HepG2 (cell line): ENCODE measurements around the gene TPI1. TPM values are rescaled to one million over a fixed set of nuclear protein-coding genes. Genes with fewer than 3 reads are reported as not detected.

Source experiments
- ASH2L ChIP-seq: fragments of 300-600, 200-600 bp; sonication (generic); IDR thresholded peaks from 2 replicates; pipeline ENCODE4 v1.7.0; 2017; ENCODE audit warnings: low read depth, mild to moderate bottlenecking, moderate library complexity, mixed read lengths, low read length; ENCODE audit not compliant: insufficient read length
- BORCS8-MEF2B ChIP-seq: sonication (generic); formaldehyde crosslinking; IDR thresholded peaks from 2 replicates; pipeline ENCODE4 v1.8.0; 2022; ENCODE audit warnings: mild to moderate bottlenecking, missing genetic modification reagents
- FOSL2 ChIP-seq: sonication (generic); formaldehyde crosslinking; IDR thresholded peaks from 2 replicates; pipeline ENCODE4 v1.4.0; 2020; ENCODE audit warnings: missing genetic modification reagents
- HOXA7 ChIP-seq: sonication (generic); formaldehyde crosslinking; IDR thresholded peaks from 2 replicates; pipeline ENCODE4 v1.8.1; 2022; ENCODE audit warnings: mild to moderate bottlenecking, missing genetic modification reagents, moderate library complexity
- NFE2L2 ChIP-seq: fragments of 150-350 bp; IDR thresholded peaks from 2 replicates; pipeline ENCODE4 v1.6.1; 2014; ENCODE audit warnings: low read length
- POLR2AphosphoS2 ChIP-seq: IDR thresholded peaks from 2 replicates; pipeline ENCODE4 v1.6.1; 2011; ENCODE audit warnings: low read depth, low read length, improper control_type of control experiment
- POLR2G ChIP-seq: fragments of 200-400 bp; formaldehyde crosslinking; IDR thresholded peaks from 2 replicates; pipeline ENCODE4 v1.6.1; 2018; ENCODE audit warnings: mild to moderate bottlenecking, low read depth, low read length, moderate library complexity
- RARA ChIP-seq: IDR thresholded peaks from 2 replicates; pipeline ENCODE4 v1.6.1; 2016; ENCODE audit warnings: missing genetic modification reagents, missing compliant biosample characterization
- SETDB1 ChIP-seq: sonication (generic); formaldehyde crosslinking; IDR thresholded peaks from 2 replicates; pipeline ENCODE4 v1.5.1; 2020; ENCODE audit warnings: missing genetic modification reagents, mild to moderate bottlenecking, borderline replicate concordance
- SNAPC2 ChIP-seq: sonication (generic); formaldehyde crosslinking; IDR thresholded peaks from 2 replicates; pipeline ENCODE4 v1.8.1; 2022; ENCODE audit warnings: mild to moderate bottlenecking, missing genetic modification reagents
- U2AF2 ChIP-seq: fragments of 200-400 bp; formaldehyde crosslinking; IDR thresholded peaks from 2 replicates; pipeline ENCODE4 v1.6.1; 2017; ENCODE audit warnings: low read depth, mild to moderate bottlenecking, low read length
- YEATS4 ChIP-seq: sonication (generic); formaldehyde crosslinking; IDR thresholded peaks from 2 replicates; pipeline ENCODE4 v1.4.0; 2020; ENCODE audit warnings: missing genetic modification reagents, borderline replicate concordance
- ZFP1 ChIP-seq: IDR thresholded peaks from 2 replicates; pipeline ENCODE4 v1.6.1; 2016
- ZNF232 ChIP-seq: sonication (generic); formaldehyde crosslinking; IDR thresholded peaks from 2 replicates; pipeline ENCODE4 v1.4.0; 2020; ENCODE audit warnings: missing genetic modification reagents, borderline replicate concordance
- ZNF24 ChIP-seq: fragments of 450-650 bp; IDR thresholded peaks from 2 replicates; pipeline ENCODE4 v1.6.1; 2017; ENCODE audit warnings: antibody characterized with exemption, mild to moderate bottlenecking
- ZNF343 ChIP-seq: sonication (generic); formaldehyde crosslinking; IDR thresholded peaks from 2 replicates; pipeline ENCODE4 v1.4.0; 2020; ENCODE audit warnings: mild to moderate bottlenecking, missing genetic modification reagents
- polyA plus RNA-seq, 8 experiments: library from polyadenylated mRNA; depleted of rRNA in 3 of 8; stranded (reverse) in 7 of 8; unstranded in 1 of 8; fragments of >200 nt; fragmentation: Illumina TruSeq in 4 of 8; extraction: Trizol in 4 of 8; gene quantifications; 2 replicates each; pipeline versions ENCODE4 v1.2.1 to v1.2.3, GENCODE V29; 2011 to 2016; ENCODE audit warnings: low read depth in 4 of 8, missing spikeins in 1 of 8, mixed read lengths in 1 of 8; ENCODE audit not compliant: insufficient read depth in 1 of 8
- total RNA-seq, 5 experiments: library from RNA; depleted of rRNA; stranded (reverse); fragments of >200 nt; fragmentation: Illumina TruSeq; extraction: Trizol; gene quantifications; 2 replicates each; pipeline ENCODE4 v1.2.3, GENCODE V29; 2016; ENCODE audit warnings: low read depth in 1 of 5
- TF ChIP-seq, protein P1 (sequence below): sonication (generic); formaldehyde crosslinking; IDR thresholded peaks from 2 replicates; pipeline ENCODE4 v1.4.0; 2020; ENCODE audit warnings: missing genetic modification reagents, borderline replicate concordance
- TF ChIP-seq, protein P2 (sequence below): sonication (generic); formaldehyde crosslinking; IDR thresholded peaks from 2 replicates; pipeline ENCODE4 v1.4.0; 2020; ENCODE audit warnings: mild to moderate bottlenecking, missing genetic modification reagents
- TF ChIP-seq, protein P3 (sequence below): sonication (generic); formaldehyde crosslinking; IDR thresholded peaks from 2 replicates; pipeline ENCODE4 v1.9.0; 2021; ENCODE audit warnings: mild to moderate bottlenecking, missing genetic modification reagents
- TF ChIP-seq, protein P4 (sequence below): sonication (generic); formaldehyde crosslinking; conservative IDR thresholded peaks from 2 replicates; pipeline ENCODE4 v1.4.0; 2020; ENCODE audit warnings: missing genetic modification reagents

The TPI1 gene
- total and polyA plus RNA-seq, 2 of the 13 experiments (the other 11 are each of a cell fraction or from before 2014, with no cell fraction given) = 945 to 2,535 TPM

DNA sequence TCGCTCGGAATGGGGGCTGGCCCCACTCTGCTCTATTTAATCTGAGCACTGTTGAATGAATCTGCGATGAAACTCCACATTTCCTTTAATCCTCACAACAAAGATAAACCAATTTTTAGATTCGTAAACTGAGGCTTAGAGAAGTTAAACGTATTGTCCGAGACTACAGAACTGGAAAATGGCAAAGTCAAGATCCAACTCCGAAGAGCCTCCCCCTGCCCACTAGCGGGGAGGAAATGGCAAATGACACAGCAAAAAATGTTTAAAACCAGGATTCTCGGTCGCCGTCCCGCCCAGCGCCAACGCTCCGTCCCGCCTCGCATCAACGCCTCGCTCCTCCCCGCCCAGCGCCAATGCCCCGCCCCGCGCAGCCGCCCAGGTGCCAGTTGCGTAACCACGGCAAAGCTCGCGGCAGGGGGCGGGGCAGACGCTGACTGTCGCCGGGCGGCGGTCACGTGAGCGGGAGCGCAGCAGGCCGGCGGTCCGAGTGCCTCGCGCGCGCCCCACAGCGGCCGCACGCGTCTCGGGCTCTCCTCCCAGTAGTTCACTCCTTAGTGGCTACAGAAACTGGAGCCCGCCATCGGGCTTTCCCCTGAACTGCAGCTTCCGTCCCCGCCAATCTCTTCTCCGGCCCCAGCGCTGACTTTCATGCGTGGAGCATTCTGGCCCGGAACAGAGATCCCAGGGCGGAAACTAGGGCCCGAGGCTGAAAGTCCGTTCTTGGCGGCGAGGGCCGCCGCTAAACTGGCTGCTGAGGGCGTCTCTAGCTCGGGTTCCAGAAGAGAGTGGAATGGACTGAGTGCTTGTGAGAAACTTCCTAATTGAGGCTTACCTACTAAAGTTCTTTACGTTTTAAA, 23.7 kb downstream of the TPI1 start (continued):
- no peak for TF ChIP-seq HOXA7 (CRISPR knock-in tag)
- peak; percentile 98 for TF ChIP-seq NFE2L2
- TF ChIP-seq POLR2G = peak; percentile 85
- TF ChIP-seq SNAPC2 (CRISPR knock-in tag) = peak; percentile 84; the same call in 1 of the 2 replicates
- TF ChIP-seq ZNF232 (CRISPR knock-in tag) = peak; percentile 38; the same call in 1 of the 2 replicates
- TF ChIP-seq SETDB1 = no peak
- no peak for TF ChIP-seq ZFP1 (CRISPR knock-in tag)
- TF ChIP-seq U2AF2 = no peak
- peak; percentile 82 for TF ChIP-seq BORCS8-MEF2B (CRISPR knock-in tag)
- TF ChIP-seq, protein P1, sequence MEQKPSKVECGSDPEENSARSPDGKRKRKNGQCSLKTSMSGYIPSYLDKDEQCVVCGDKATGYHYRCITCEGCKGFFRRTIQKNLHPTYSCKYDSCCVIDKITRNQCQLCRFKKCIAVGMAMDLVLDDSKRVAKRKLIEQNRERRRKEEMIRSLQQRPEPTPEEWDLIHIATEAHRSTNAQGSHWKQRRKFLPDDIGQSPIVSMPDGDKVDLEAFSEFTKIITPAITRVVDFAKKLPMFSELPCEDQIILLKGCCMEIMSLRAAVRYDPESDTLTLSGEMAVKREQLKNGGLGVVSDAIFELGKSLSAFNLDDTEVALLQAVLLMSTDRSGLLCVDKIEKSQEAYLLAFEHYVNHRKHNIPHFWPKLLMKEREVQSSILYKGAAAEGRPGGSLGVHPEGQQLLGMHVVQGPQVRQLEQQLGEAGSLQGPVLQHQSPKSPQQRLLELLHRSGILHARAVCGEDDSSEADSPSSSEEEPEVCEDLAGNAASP = peak; percentile 43; the same call in 1 of the 2 replicates
- peak; percentile 53; the same call in 1 of the 2 replicates for TF ChIP-seq RARA (CRISPR knock-in tag)
- TF ChIP-seq, protein P2, sequence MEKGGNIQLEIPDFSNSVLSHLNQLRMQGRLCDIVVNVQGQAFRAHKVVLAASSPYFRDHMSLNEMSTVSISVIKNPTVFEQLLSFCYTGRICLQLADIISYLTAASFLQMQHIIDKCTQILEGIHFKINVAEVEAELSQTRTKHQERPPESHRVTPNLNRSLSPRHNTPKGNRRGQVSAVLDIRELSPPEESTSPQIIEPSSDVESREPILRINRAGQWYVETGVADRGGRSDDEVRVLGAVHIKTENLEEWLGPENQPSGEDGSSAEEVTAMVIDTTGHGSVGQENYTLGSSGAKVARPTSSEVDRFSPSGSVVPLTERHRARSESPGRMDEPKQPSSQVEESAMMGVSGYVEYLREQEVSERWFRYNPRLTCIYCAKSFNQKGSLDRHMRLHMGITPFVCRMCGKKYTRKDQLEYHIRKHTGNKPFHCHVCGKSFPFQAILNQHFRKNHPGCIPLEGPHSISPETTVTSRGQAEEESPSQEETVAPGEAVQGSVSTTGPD = no peak
- TF ChIP-seq ZNF24 = no peak
- TF ChIP-seq POLR2AphosphoS2 = no peak
- TF ChIP-seq, protein P3, sequence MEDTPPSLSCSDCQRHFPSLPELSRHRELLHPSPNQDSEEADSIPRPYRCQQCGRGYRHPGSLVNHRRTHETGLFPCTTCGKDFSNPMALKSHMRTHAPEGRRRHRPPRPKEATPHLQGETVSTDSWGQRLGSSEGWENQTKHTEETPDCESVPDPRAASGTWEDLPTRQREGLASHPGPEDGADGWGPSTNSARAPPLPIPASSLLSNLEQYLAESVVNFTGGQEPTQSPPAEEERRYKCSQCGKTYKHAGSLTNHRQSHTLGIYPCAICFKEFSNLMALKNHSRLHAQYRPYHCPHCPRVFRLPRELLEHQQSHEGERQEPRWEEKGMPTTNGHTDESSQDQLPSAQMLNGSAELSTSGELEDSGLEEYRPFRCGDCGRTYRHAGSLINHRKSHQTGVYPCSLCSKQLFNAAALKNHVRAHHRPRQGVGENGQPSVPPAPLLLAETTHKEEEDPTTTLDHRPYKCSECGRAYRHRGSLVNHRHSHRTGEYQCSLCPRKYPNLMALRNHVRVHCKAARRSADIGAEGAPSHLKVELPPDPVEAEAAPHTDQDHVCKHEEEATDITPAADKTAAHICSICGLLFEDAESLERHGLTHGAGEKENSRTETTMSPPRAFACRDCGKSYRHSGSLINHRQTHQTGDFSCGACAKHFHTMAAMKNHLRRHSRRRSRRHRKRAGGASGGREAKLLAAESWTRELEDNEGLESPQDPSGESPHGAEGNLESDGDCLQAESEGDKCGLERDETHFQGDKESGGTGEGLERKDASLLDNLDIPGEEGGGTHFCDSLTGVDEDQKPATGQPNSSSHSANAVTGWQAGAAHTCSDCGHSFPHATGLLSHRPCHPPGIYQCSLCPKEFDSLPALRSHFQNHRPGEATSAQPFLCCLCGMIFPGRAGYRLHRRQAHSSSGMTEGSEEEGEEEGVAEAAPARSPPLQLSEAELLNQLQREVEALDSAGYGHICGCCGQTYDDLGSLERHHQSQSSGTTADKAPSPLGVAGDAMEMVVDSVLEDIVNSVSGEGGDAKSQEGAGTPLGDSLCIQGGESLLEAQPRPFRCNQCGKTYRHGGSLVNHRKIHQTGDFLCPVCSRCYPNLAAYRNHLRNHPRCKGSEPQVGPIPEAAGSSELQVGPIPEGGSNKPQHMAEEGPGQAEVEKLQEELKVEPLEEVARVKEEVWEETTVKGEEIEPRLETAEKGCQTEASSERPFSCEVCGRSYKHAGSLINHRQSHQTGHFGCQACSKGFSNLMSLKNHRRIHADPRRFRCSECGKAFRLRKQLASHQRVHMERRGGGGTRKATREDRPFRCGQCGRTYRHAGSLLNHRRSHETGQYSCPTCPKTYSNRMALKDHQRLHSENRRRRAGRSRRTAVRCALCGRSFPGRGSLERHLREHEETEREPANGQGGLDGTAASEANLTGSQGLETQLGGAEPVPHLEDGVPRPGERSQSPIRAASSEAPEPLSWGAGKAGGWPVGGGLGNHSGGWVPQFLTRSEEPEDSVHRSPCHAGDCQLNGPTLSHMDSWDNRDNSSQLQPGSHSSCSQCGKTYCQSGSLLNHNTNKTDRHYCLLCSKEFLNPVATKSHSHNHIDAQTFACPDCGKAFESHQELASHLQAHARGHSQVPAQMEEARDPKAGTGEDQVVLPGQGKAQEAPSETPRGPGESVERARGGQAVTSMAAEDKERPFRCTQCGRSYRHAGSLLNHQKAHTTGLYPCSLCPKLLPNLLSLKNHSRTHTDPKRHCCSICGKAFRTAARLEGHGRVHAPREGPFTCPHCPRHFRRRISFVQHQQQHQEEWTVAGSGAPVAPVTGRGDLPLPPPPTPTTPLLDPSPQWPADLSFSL (CRISPR knock-in tag) = no peak
- TF ChIP-seq YEATS4 (CRISPR knock-in tag) = peak; percentile 95
- TF ChIP-seq ZNF343 (CRISPR knock-in tag) = no peak
- TF ChIP-seq, protein P4, sequence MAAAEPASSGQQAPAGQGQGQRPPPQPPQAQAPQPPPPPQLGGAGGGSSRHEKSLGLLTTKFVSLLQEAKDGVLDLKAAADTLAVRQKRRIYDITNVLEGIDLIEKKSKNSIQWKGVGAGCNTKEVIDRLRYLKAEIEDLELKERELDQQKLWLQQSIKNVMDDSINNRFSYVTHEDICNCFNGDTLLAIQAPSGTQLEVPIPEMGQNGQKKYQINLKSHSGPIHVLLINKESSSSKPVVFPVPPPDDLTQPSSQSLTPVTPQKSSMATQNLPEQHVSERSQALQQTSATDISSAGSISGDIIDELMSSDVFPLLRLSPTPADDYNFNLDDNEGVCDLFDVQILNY (CRISPR knock-in tag) = peak; percentile 85; the same call in 1 of the 2 replicates
- peak; percentile 56 for TF ChIP-seq ASH2L
- peak; percentile 70 for TF ChIP-seq FOSL2 (CRISPR knock-in tag)
